ENCODE data around the gene PHF14. TPM values are rescaled to one million over a fixed set of nuclear protein-coding genes. Genes with fewer than 3 reads are reported as not detected.
"Not testable (repeated sequence)": the region's sequence is repeated elsewhere in the genome, so short reads cannot be mapped to it uniquely, and the experiment has no call there.

The PHF14 gene
- total and polyA plus RNA-seq, 2 experiments from 2014 or later, result 10.1 to 17.0 TPM

GRCh38 chr7:10956528-10956927, 17.1 kb upstream of the PHF14 start:
- H3K9ac ChIP-seq, result no peak overlapping the region
- H4K20me1 ChIP-seq (ENCODE audit: insufficient read depth), result no peaks in the 10 kb centered on the region
- TF ChIP-seq EZH2phosphoT487 (IDR thresholded peaks at IDR 0.05; ENCODE audit: insufficient read depth, low read depth), result no peak
- no peak for TF ChIP-seq EZH2 (IDR thresholded peaks at IDR 0.05; ENCODE audit: insufficient read depth, poor library complexity, severe bottlenecking)
- H3K4me2 ChIP-seq (ENCODE audit: unreplicated experiment), result no peak overlapping the region
- DNase-seq, result no peak
- H3K4me1 ChIP-seq (ENCODE audit: insufficient read depth), result no peaks in the 10 kb centered on the region
- no peaks in the 10 kb centered on the region for H3K9me3 ChIP-seq (ENCODE audit: low read depth)
- no peaks in the 10 kb centered on the region for H3K79me2 ChIP-seq (ENCODE audit: insufficient read depth)
- no peaks in the 10 kb centered on the region for H3K36me3 ChIP-seq (ENCODE audit: low read depth)
- H3K9me2 ChIP-seq (ENCODE audit: insufficient read depth), result no peaks in the 10 kb centered on the region
- in situ Hi-C loops (cut with MboI), result no loop called here
- 64 to 68% methylated on average over 4 of the region's 4 CpGs for WGBS, 2 experiments (ENCODE audit: low coverage in 1 of 2, low lambda C conversion rate in 2 of 2, missing lambda C conversion rate in 2 of 2)
- 0 out of 2 replicates have a peak overlapping the region, but pooled peaks have one; percentile 22 for H3K4me3 ChIP-seq
- peak overlapping the region; percentile 55 for H2AFZ ChIP-seq
- H3K27me3 ChIP-seq (replicated peaks; ENCODE audit: insufficient read depth), result no peaks in the 10 kb centered on the region
- no peak overlapping the region for H3K27ac ChIP-seq
- H3F3A ChIP-seq (ENCODE audit: insufficient read depth), result no peaks in the 10 kb centered on the region

GRCh38 chr7:10960242-10960641, 13.4 kb upstream of the PHF14 start:
- H3K79me2 ChIP-seq (ENCODE audit: insufficient read depth); H2AFZ ChIP-seq; H3F3A ChIP-seq (ENCODE audit: insufficient read depth); H3K9ac ChIP-seq; H3K4me3 ChIP-seq; DNase-seq; H3K4me1 ChIP-seq (ENCODE audit: insufficient read depth); H4K20me1 ChIP-seq (ENCODE audit: insufficient read depth); in situ Hi-C loops (cut with MboI); H3K9me2 ChIP-seq (ENCODE audit: insufficient read depth); H3K4me2 ChIP-seq (ENCODE audit: unreplicated experiment); H3K9me3 ChIP-seq (ENCODE audit: low read depth); H3K27ac ChIP-seq; H3K36me3 ChIP-seq (ENCODE audit: low read depth); H3K27me3 ChIP-seq (replicated peaks; ENCODE audit: insufficient read depth): not testable (repeated sequence)
- 8 to 10% methylated on average over 1 of the region's 1 CpG for WGBS, 2 experiments (ENCODE audit: low coverage in 1 of 2, low lambda C conversion rate in 2 of 2, missing lambda C conversion rate in 2 of 2)

- H3F3A ChIP-seq (ENCODE audit: insufficient read depth); DNase-seq; H3K9ac ChIP-seq; H3K79me2 ChIP-seq (ENCODE audit: insufficient read depth); H3K9me2 ChIP-seq (ENCODE audit: insufficient read depth); H2AFZ ChIP-seq; H3K4me2 ChIP-seq (ENCODE audit: unreplicated experiment); H3K27ac ChIP-seq; H3K27me3 ChIP-seq (replicated peaks; ENCODE audit: insufficient read depth); H3K36me3 ChIP-seq (ENCODE audit: low read depth); in situ Hi-C loops (cut with MboI); H4K20me1 ChIP-seq (ENCODE audit: insufficient read depth); H3K4me1 ChIP-seq (ENCODE audit: insufficient read depth); H3K9me3 ChIP-seq (ENCODE audit: low read depth); H3K4me3 ChIP-seq: not testable (repeated sequence)
- 49 to 60% methylated on average over 4 of the region's 4 CpGs for WGBS, 2 experiments (ENCODE audit: low coverage in 1 of 2, low lambda C conversion rate in 2 of 2, missing lambda C conversion rate in 2 of 2)
These were observed 8.7 kb upstream of the PHF14 start for GRCh38 chr7:10965016-10965415.

GRCh38 chr7:10972174-10972573, 1.5 kb upstream of the PHF14 start:
- Histone ChIP-seq H3K9me3 (ENCODE audit: low read depth) (no peaks in the 10 kb centered on the region), H3K4me1 (ENCODE audit: insufficient read depth) (peaks cover 8% of the 10 kb centered on the region), H3K9me2 (ENCODE audit: insufficient read depth) (no peaks in the 10 kb centered on the region), H3K4me3 (no peak overlapping the region), H3F3A (ENCODE audit: insufficient read depth) (peaks cover 4% of the 10 kb centered on the region; the same call in 1 of the 2 replicates), H3K4me2 (ENCODE audit: unreplicated experiment) (no peak overlapping the region), H3K27me3 (replicated peaks; ENCODE audit: insufficient read depth) (no peaks in the 10 kb centered on the region), H3K36me3 (ENCODE audit: low read depth) (peaks cover 20% of the 10 kb centered on the region), H4K20me1 (ENCODE audit: insufficient read depth) (0 out of 2 replicates have a peak, but pooled peaks cover 7% of the 10 kb centered on the region), H2AFZ (0 out of 2 replicates have a peak overlapping the region, but pooled peaks have one; percentile 100), H3K27ac (no peak overlapping the region), H3K79me2 (ENCODE audit: insufficient read depth) (peaks cover 32% of the 10 kb centered on the region), H3K9ac (no peak overlapping the region)
- TF ChIP-seq EZH2phosphoT487 (IDR thresholded peaks at IDR 0.05; ENCODE audit: insufficient read depth, low read depth) (no peak), EZH2 (IDR thresholded peaks at IDR 0.05; ENCODE audit: insufficient read depth, poor library complexity, severe bottlenecking) (no peak)
- in situ Hi-C loops (cut with MboI), result no loop called here
- no peak for DNase-seq
- WGBS, 2 experiments (ENCODE audit: low coverage in 1 of 2, low lambda C conversion rate in 2 of 2, missing lambda C conversion rate in 2 of 2), result 86 to 87% methylated on average over 5 of the region's 5 CpGs

Data from GM23248 (cell line).